ENCODE results near the gene CCDC60. TPM values are rescaled to one million over a fixed set of nuclear protein-coding genes. Genes with fewer than 3 reads are reported as not detected.

The CCDC60 gene
- total RNA-seq, 4 donors from 2014 or later = not detected

GRCh38 chr12:119574255-119574654 lies 239.7 kb downstream of the CCDC60 start:
- TF ChIP-seq POLR2A (IDR thresholded peaks at IDR 0.05) = no peak
- TF ChIP-seq, protein P1, sequence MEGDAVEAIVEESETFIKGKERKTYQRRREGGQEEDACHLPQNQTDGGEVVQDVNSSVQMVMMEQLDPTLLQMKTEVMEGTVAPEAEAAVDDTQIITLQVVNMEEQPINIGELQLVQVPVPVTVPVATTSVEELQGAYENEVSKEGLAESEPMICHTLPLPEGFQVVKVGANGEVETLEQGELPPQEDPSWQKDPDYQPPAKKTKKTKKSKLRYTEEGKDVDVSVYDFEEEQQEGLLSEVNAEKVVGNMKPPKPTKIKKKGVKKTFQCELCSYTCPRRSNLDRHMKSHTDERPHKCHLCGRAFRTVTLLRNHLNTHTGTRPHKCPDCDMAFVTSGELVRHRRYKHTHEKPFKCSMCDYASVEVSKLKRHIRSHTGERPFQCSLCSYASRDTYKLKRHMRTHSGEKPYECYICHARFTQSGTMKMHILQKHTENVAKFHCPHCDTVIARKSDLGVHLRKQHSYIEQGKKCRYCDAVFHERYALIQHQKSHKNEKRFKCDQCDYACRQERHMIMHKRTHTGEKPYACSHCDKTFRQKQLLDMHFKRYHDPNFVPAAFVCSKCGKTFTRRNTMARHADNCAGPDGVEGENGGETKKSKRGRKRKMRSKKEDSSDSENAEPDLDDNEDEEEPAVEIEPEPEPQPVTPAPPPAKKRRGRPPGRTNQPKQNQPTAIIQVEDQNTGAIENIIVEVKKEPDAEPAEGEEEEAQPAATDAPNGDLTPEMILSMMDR (IDR thresholded peaks at IDR 0.05) = no peak
- H3K4me3 ChIP-seq (ENCODE audit: low read depth, poor library complexity, severe bottlenecking) = no peak overlapping the region
- intact Hi-C loops (cut with DNase I; ENCODE audit: low total_unique reads) = no loop called here
- no peak for DNase-seq (ENCODE audit: low spot score in 2 of 2)
- whole genome bisulfite sequencing, 2 donors = 81 to 89% methylated on average over 1 of the region's 1 CpG

DNA sequence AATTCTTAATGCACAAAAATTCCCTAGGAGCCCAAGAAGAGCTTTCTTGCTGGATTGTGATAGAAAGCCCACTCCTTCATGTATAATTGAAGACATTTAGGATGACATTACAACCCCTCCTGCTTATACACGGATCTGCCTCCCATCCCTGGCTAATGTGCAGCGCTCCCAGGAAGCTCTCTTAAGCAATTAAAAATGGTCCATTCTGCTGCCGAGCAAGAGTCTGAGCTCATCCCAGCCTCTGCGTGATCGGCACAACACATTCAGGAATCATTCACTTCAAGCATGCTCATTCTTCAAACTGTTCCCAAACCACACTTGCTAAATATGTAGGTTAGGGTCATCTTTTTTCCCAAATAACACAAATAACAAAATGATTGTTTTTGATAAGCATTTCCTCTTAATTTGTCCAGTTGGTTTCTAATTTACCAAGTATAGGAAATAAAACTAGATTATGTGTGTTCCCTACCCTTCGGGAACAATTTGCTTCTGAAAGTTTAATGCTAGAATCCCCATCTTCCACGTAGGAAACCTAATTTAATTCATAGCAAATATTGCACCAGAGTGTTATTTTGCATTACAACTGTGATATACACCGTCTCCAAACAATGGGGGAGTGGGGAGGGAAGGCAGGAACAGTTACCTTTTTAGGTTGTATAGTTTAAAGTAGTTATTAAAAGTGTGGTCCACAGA lies 241.7 kb downstream of the CCDC60 start:
- no peak overlapping the region for H3K4me3 ChIP-seq (ENCODE audit: low read depth, poor library complexity, severe bottlenecking)
- intact Hi-C loops (cut with DNase I; ENCODE audit: low total_unique reads) = no loop called here
- no peak for TF ChIP-seq POLR2A (IDR thresholded peaks at IDR 0.05)
- TF ChIP-seq, protein P1 (IDR thresholded peaks at IDR 0.05) = no peak
- DNase-seq (ENCODE audit: low spot score in 2 of 2) = no peak
- 65 to 75% methylated on average over 8 of the region's 8 CpGs for WGBS, 2 donors

DNA sequence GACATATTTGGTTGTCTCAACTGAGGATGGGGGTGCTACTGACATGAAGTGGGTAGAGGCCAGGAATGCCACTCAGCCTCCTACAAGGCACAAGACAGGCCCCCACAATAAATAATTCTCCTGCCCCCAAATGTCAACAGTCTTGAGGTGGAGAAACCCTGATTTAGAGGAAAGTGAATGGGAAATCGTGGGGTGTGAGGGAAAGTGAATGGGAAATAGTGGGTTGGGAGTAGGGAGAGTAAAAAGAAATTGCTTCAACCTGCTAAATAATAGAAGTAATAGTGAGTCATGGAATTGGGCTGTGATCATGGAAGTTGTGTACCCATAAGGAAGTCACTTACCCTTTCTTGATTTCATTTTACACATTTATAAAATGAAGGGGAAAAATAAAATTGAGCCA lies 242.4 kb downstream of the CCDC60 start:
- intact Hi-C loops (cut with DNase I; ENCODE audit: low total_unique reads) = no loop called here
- no peak overlapping the region for H3K4me3 ChIP-seq (ENCODE audit: low read depth, poor library complexity, severe bottlenecking)
- WGBS, 2 donors = 52 to 59% methylated on average over 1 of the region's 1 CpG
- no peak for DNase-seq (ENCODE audit: low spot score in 2 of 2)
- TF ChIP-seq, protein P1 (IDR thresholded peaks at IDR 0.05) = no peak
- no peak for TF ChIP-seq POLR2A (IDR thresholded peaks at IDR 0.05)

DNA sequence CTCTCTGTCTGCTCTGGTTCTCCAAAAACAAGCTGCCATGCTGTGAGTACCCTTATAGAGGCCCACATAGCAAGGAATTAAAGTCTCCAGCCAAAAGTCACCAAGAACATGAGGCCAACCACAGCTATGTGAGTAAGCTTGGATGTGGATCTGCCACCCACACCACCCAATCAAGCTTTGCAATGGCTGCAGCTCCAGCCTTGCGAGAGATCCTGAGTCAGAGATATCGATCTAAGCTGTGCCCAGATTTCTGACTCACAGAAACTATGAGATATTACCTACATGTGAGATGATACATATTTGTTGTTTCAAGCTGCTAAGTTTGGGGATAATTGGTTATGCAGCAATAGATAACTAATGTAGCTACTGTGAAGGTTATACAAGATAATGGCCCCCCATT lies 243.6 kb downstream of the CCDC60 start:
- intact Hi-C loops (cut with DNase I; ENCODE audit: low total_unique reads) = no loop called here
- 56 to 57% methylated on average over 2 of the region's 2 CpGs for whole genome bisulfite sequencing, 2 donors
- TF ChIP-seq, protein P1 (IDR thresholded peaks at IDR 0.05) = no peak
- no peak for TF ChIP-seq POLR2A (IDR thresholded peaks at IDR 0.05)
- no peak for DNase-seq (ENCODE audit: low spot score in 2 of 2)
- H3K4me3 ChIP-seq (ENCODE audit: low read depth, poor library complexity, severe bottlenecking) = no peak overlapping the region

DNA sequence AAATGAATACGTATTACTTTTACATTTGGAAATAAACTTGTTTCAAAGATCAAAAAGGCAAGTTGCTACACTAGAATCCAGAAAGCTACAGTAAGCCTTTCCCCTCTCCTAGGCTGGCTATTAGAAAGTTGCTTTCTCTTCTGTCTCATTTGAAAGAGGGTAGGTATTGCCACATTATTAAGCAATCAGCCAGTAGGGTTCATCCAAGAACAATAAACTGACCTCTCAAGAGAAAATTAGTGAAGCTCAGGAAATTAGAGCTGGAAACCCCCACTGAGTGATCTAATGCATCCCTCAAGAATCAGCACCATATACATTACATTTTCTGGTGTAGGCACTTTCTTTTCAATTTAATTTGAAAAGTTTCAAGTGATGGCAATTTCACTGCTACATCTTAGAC lies 254.6 kb downstream of the CCDC60 start:
- WGBS, 2 donors = 67 to 74% methylated on average over 1 of the region's 1 CpG
- no peak for DNase-seq (ENCODE audit: low spot score in 2 of 2)
- TF ChIP-seq POLR2A (IDR thresholded peaks at IDR 0.05) = no peak
- TF ChIP-seq, protein P1 (IDR thresholded peaks at IDR 0.05) = no peak
- intact Hi-C loops (cut with DNase I; ENCODE audit: low total_unique reads) = no loop called here
- no peak overlapping the region for H3K4me3 ChIP-seq (ENCODE audit: low read depth, poor library complexity, severe bottlenecking)

DNA sequence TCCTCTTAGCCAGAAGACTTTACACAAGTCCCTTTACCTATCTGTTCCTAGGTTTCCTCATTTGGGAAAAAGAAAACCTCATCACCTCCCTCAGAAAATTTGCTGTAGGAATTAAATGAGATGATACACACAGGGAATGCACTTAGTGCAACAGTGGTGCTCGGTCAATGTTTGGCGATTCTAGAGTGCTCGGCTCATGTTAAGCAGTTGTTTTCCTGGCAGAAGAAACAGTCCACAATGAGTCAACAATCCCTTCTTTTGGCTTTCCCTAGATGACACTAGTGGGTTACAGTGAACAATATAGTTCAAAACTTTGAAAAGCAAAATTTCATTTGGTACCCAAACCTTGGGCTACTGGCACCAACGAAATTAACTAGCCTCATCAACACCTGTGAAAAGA lies 255.1 kb downstream of the CCDC60 start:
- 81 to 83% methylated on average over 4 of the region's 4 CpGs for WGBS, 2 donors
- intact Hi-C loops (cut with DNase I; ENCODE audit: low total_unique reads) = no loop called here
- TF ChIP-seq, protein P1 (IDR thresholded peaks at IDR 0.05) = no peak
- TF ChIP-seq POLR2A (IDR thresholded peaks at IDR 0.05) = no peak
- DNase-seq (ENCODE audit: low spot score in 2 of 2) = no peak
- H3K4me3 ChIP-seq (ENCODE audit: low read depth, poor library complexity, severe bottlenecking) = no peak overlapping the region

Data from lower leg skin (tissue), 4 donors.